ENCODE measurements around the gene MCC.

DNA sequence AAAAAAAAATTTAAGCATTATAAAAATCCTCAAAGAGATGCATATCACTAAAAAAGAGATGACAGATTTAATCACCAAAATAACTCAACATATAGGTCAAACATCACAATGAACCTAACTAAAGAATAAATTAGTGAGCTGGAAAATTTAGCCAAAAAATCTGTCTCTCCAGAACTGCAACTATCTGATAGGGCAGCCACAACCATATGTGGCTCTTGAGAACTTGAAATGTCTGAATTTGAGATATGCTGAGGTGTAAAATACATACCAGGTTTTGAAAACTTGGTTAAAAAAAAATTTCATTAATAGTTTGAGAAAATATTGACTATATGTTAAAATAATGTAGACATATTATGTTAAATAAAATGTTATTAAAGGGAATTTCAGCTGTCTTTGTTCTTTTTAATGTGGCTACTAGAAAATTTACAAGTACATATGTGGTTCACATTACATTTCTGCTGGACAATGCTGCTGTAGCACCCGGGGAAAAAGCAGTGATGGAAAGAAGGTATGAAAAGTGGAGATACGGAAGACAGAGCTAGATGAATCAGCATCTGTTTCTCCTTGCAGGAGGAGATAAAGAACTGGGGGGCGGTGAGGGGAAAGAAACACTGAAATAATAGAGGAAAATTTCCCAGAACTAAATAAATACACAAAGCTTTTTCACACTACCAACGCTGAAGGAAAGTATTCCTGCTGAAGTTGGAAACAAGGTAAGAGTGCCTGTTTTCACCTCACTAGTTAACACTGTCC lies 445.6 kb downstream of the MCC start:
- TF ChIP-seq, protein P1, sequence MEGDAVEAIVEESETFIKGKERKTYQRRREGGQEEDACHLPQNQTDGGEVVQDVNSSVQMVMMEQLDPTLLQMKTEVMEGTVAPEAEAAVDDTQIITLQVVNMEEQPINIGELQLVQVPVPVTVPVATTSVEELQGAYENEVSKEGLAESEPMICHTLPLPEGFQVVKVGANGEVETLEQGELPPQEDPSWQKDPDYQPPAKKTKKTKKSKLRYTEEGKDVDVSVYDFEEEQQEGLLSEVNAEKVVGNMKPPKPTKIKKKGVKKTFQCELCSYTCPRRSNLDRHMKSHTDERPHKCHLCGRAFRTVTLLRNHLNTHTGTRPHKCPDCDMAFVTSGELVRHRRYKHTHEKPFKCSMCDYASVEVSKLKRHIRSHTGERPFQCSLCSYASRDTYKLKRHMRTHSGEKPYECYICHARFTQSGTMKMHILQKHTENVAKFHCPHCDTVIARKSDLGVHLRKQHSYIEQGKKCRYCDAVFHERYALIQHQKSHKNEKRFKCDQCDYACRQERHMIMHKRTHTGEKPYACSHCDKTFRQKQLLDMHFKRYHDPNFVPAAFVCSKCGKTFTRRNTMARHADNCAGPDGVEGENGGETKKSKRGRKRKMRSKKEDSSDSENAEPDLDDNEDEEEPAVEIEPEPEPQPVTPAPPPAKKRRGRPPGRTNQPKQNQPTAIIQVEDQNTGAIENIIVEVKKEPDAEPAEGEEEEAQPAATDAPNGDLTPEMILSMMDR (IDR thresholded peaks at IDR 0.05): no peak
- TF ChIP-seq JUN (CRISPR knock-in tag; IDR thresholded peaks at IDR 0.05) (no peak), ATF2 (CRISPR knock-in tag; IDR thresholded peaks at IDR 0.05; ENCODE audit: borderline replicate concordance, low read depth) (no peak), ESRRA (CRISPR knock-in tag; IDR thresholded peaks at IDR 0.05; ENCODE audit: borderline replicate concordance) (no peak), IRF2 (CRISPR knock-in tag; IDR thresholded peaks at IDR 0.05; ENCODE audit: borderline replicate concordance, low read depth) (no peak)
- TF ChIP-seq, protein P2, sequence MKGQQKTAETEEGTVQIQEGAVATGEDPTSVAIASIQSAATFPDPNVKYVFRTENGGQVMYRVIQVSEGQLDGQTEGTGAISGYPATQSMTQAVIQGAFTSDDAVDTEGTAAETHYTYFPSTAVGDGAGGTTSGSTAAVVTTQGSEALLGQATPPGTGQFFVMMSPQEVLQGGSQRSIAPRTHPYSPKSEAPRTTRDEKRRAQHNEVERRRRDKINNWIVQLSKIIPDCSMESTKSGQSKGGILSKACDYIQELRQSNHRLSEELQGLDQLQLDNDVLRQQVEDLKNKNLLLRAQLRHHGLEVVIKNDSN (CRISPR knock-in tag; IDR thresholded peaks at IDR 0.05): no peak
- TF ChIP-seq, protein P3, sequence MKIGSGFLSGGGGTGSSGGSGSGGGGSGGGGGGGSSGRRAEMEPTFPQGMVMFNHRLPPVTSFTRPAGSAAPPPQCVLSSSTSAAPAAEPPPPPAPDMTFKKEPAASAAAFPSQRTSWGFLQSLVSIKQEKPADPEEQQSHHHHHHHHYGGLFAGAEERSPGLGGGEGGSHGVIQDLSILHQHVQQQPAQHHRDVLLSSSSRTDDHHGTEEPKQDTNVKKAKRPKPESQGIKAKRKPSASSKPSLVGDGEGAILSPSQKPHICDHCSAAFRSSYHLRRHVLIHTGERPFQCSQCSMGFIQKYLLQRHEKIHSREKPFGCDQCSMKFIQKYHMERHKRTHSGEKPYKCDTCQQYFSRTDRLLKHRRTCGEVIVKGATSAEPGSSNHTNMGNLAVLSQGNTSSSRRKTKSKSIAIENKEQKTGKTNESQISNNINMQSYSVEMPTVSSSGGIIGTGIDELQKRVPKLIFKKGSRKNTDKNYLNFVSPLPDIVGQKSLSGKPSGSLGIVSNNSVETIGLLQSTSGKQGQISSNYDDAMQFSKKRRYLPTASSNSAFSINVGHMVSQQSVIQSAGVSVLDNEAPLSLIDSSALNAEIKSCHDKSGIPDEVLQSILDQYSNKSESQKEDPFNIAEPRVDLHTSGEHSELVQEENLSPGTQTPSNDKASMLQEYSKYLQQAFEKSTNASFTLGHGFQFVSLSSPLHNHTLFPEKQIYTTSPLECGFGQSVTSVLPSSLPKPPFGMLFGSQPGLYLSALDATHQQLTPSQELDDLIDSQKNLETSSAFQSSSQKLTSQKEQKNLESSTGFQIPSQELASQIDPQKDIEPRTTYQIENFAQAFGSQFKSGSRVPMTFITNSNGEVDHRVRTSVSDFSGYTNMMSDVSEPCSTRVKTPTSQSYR (CRISPR knock-in tag; IDR thresholded peaks at IDR 0.05): no peak
